K562 (cell line): ENCODE results near the gene COQ2. TPM values are rescaled to one million over a fixed set of nuclear protein-coding genes. Genes with fewer than 3 reads are reported as not detected.

ENCODE experiments used
- DPF2 ChIP-seq: fragments of 450-650 bp; IDR thresholded peaks from 2 replicates; pipeline ENCODE4 v1.6.1; 2016
- FOSL1 ChIP-seq: fragments of 200-800 bp; sonication (Bioruptor generic); conservative IDR thresholded peaks from 2 replicates; pipeline ENCODE4 v1.6.1; 2016; ENCODE audit warnings: missing genetic modification characterization, missing compliant biosample characterization
- FOXA1 ChIP-seq: fragments of 450-650 bp; IDR thresholded peaks from 2 replicates; pipeline ENCODE4 v1.6.1; 2016; ENCODE audit warnings: mild to moderate bottlenecking, borderline replicate concordance
- MCM5 ChIP-seq: fragments of 450-650 bp; IDR thresholded peaks from 2 replicates; pipeline ENCODE4 v1.6.1; 2016; ENCODE audit warnings: low read depth
- MEF2A ChIP-seq: IDR thresholded peaks from 2 replicates; pipeline ENCODE4 v1.6.1; 2011; ENCODE audit warnings: low read depth, mild to moderate bottlenecking, low read length, moderate library complexity; ENCODE audit not compliant: control insufficient read depth
- MTF1 ChIP-seq: fragments of 250-450 bp; sonication (Bioruptor Pico); IDR thresholded peaks from 2 replicates; pipeline ENCODE4 v1.9.0; 2021; ENCODE audit warnings: moderate library complexity, mild to moderate bottlenecking, inconsistent platforms, borderline replicate concordance
- POLR2AphosphoS5 ChIP-seq: IDR thresholded peaks from 2 replicates; pipeline ENCODE4 v1.6.1; 2011; ENCODE audit warnings: mild to moderate bottlenecking, low read depth, low read length, moderate library complexity; ENCODE audit not compliant: control insufficient read depth, insufficient read depth
- RB1 ChIP-seq: fragments of 450-650 bp; IDR thresholded peaks from 2 replicates; pipeline ENCODE4 v1.6.1; 2017; ENCODE audit warnings: low read depth, mild to moderate bottlenecking
- SRSF1 ChIP-seq: fragments of 200-400 bp; formaldehyde crosslinking; IDR thresholded peaks from 2 replicates; pipeline ENCODE4 v1.6.1; 2017; ENCODE audit warnings: mild to moderate bottlenecking, low read depth, low read length, moderate library complexity
- TCFL5 ChIP-seq: fragments of 250-450 bp; sonication (Bioruptor Pico); conservative IDR thresholded peaks from 2 replicates; pipeline ENCODE4 v1.6.1; 2021; ENCODE audit warnings: mild to moderate bottlenecking, moderate library complexity, matching md5 sums
- UBTF ChIP-seq, 2 experiments: IDR thresholded peaks; 2 replicates each; pipeline ENCODE4 v1.6.1; 2012; ENCODE audit warnings: improper control_type of control experiment in 2 of 2, low read depth in 2 of 2, low read length in 2 of 2, borderline replicate concordance in 1 of 2
- YY1 ChIP-seq, 3 experiments: IDR thresholded peaks; 2 replicates each; pipeline ENCODE4 v1.6.1; 2011; ENCODE audit warnings: low read length in 2 of 3, mild to moderate bottlenecking in 2 of 3, moderate library complexity in 2 of 3, borderline replicate concordance in 1 of 3, control low read depth in 1 of 3, low read depth in 1 of 3; ENCODE audit not compliant: insufficient read depth in 3 of 3, insufficient replicate concordance in 2 of 3, control insufficient read depth in 1 of 3, insufficient read length in 1 of 3; ENCODE audit errors: extremely low read depth in 1 of 3
- ZBTB40 ChIP-seq, 2 experiments: fragments of 450-650 bp in 1 of 2; sonication (generic) in 1 of 2; formaldehyde crosslinking in 1 of 2; IDR thresholded peaks; 2 replicates each; pipeline versions ENCODE4 v1.7.1 to v1.9.0; 2016 to 2022; ENCODE audit warnings: inconsistent platforms in 1 of 2, mild to moderate bottlenecking in 1 of 2, missing genetic modification reagents in 1 of 2
- ZNF324 ChIP-seq: fragments of 250-450 bp; sonication (Bioruptor Pico); IDR thresholded peaks from 2 replicates; pipeline ENCODE4 v1.4.0; 2020; ENCODE audit warnings: mild to moderate bottlenecking
- ZNF780A ChIP-seq: fragments of 250-450 bp; sonication (Bioruptor Pico); IDR thresholded peaks from 2 replicates; pipeline ENCODE4 v1.5.0; 2021; ENCODE audit warnings: mild to moderate bottlenecking
- polyA plus RNA-seq, 8 experiments: library from polyadenylated mRNA; depleted of rRNA in 4 of 8; stranded (reverse) in 5 of 8; unstranded in 3 of 8; fragments of >200 nt; fragmentation: Nextera tagmentation in 2 of 8; fragmentation: Illumina TruSeq in 1 of 8; extraction: Ambion mirVana in 2 of 8; extraction: Trizol in 1 of 8; gene quantifications; 2 replicates each; pipeline versions ENCODE4 v1.2.1 to v1.2.3, GENCODE V29; 2011 to 2014; ENCODE audit warnings: inconsistent platforms in 1 of 8, missing spikeins in 1 of 8
- total RNA-seq, 7 experiments: library from RNA; depleted of rRNA in 6 of 7; stranded (reverse); fragments of >200 nt in 6 of 7; fragmentation: Illumina TruSeq in 2 of 7; extraction: Trizol in 2 of 7; gene quantifications; 2 replicates each; pipeline versions ENCODE4 v1.2.1 to v1.2.3, GENCODE V29; 2011 to 2021; ENCODE audit warnings: low replicate concordance in 1 of 7

COQ2 gene
- total and polyA plus RNA-seq, 9 of the 15 experiments (the other 6 are each of a cell fraction or from before 2014, with no cell fraction given), result 1.9 to 13.5 (median 11.8) TPM

DNA sequence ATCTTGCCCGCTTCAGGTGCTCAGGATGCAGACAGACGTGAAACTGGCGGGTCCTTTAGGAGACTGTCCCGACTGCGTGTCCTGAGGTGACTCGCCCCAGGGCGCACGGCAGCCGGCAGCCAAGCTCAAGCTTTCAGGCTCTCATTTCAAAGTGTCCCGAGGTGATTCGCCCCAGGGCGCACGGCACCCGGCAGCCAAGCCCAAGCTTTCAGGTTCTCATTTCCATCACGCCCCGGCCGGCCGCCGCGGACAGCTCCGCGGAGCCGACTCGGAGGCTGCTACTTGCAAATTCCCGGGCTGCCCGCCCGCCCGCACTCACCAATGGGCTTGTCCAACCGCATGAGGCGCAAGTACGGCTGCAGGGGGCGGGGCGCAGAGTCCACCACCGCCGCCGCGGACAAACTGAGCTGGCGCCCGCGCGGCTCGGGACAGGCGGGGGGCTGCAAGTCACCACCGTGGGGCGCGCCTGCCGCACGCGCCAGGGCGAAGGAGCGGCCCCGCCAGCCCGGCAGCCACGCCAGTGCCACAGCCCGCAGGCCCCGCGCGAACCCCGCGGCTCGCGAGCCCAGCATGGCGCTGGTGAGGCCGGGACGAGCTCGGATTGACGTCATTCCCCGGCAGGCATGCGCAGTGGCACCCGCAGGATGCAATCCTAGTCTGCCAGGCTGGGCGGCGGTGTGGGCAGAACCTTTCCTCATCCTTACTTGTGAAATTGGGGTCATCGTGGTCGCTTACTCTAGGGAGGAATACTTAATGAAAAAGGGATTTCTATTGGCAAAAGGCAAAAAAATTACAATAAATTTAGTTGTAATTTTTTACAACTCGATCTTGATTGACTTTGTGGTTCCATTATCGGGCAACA is at the start of gene COQ2 (continued):
- TF ChIP-seq RB1, result peak; percentile 93
- TF ChIP-seq SRSF1, result no peak
- no peak; the same call in 1 of the 2 replicates for TF ChIP-seq ZBTB40 (IDR thresholded peaks at IDR 0.05)
- TF ChIP-seq ZBTB40 (CRISPR knock-in tag; IDR thresholded peaks at IDR 0.05), result no peak
- no peak for TF ChIP-seq MEF2A
- TF ChIP-seq MCM5, result no peak
- no peak for TF ChIP-seq TCFL5
- no peak for TF ChIP-seq ZNF324 (CRISPR knock-in tag)
- TF ChIP-seq MTF1 (CRISPR knock-in tag), result no peak
- TF ChIP-seq YY1 (IDR thresholded peaks at IDR 0.05; ENCODE audit: borderline replicate concordance in 1 of 3, control insufficient read depth in 1 of 3, extremely low read depth in 1 of 3, insufficient read depth in 3 of 3, insufficient read length in 1 of 3, insufficient replicate concordance in 2 of 3, low read depth in 1 of 3, low read length in 2 of 3), result peak; percentile 48 to 85 (median 85)
- no peak for TF ChIP-seq FOXA1
- no peak; the same call in 1 of the 2 replicates for TF ChIP-seq DPF2
- peak; percentile 63 for TF ChIP-seq FOSL1 (tag)
- peak; percentile 59 for TF ChIP-seq POLR2AphosphoS5
- TF ChIP-seq UBTF (IDR thresholded peaks at IDR 0.05; ENCODE audit: borderline replicate concordance in 1 of 2, low read depth in 2 of 2, low read length in 2 of 2), result peak; percentile 43 to 88; a peak in 2 of 4 replicates
- TF ChIP-seq ZNF780A (CRISPR knock-in tag), result no peak
